ENCODE results near the gene DENND6B. TPM values are rescaled to one million over a fixed set of nuclear protein-coding genes. Genes with fewer than 3 reads are reported as not detected.

The DENND6B gene
- total and polyA plus RNA-seq, 2 of the 13 experiments (the other 11 are each of a cell fraction or from before 2014, with no cell fraction given), result 0.95 to 3.8 TPM

DNA sequence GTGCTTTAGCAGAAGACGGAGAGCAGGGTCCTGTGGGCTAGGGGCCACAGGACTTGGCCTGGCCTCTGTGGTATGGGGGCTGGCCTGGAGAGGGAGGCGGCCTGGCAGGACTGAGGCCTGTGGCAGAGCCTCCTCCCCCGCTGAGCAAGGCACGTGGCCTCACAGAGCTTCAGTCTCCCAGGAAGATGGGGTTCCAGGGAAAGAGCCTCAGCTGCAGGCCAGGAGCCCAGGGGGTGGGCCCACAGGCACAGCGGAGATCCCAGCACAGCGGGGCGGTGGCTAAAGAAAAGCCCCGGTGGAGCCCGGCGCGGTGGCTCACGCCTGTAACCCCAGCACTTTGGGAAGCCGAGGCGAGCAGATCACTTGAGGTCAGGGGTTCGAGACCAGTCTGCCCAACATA is 67.5 kb downstream of the DENND6B start:
- FAIRE-seq (no peak), ATAC-seq (no peak), DNase-seq (ENCODE audit: low spot score) (no peak)
- Histone ChIP-seq H3K27me3 (ENCODE audit: control insufficient read depth in 1 of 2, insufficient read depth in 2 of 2, low read length in 2 of 2) (peaks cover 8 to 16% of the 10 kb centered on the region in 2 experiments; a peak in 4 of 5 replicates), H3K9me3 (ENCODE audit: low read length) (no peaks in the 10 kb centered on the region), H4K20me1 (ENCODE audit: insufficient read depth, low read length) (no peaks in the 10 kb centered on the region), H3K36me3 (replicated peaks in 1 of 2; ENCODE audit: control insufficient read depth in 1 of 2, insufficient read depth in 2 of 2, low read length in 2 of 2) (peaks cover 3% of the 10 kb centered on the region in 2 experiments; a peak in 1 of 5 replicates), H3K9ac (ENCODE audit: insufficient read depth, low read depth, low read length) (no peak overlapping the region), H3K79me2 (ENCODE audit: insufficient read depth, low read length) (no peaks in the 10 kb centered on the region), H2AFZ (ENCODE audit: low read length) (no peak overlapping the region), H3K27ac (ENCODE audit: extremely low read length, insufficient read depth, low read length) (no peak overlapping the region), H3K4me1 (ENCODE audit: insufficient read depth, low read length) (peaks cover 43% of the 10 kb centered on the region), H3K4me3 (replicated peaks in 1 of 3; ENCODE audit: insufficient read depth in 1 of 3, low read depth in 2 of 3, low read length in 3 of 3) (no peak overlapping the region), H3K4me2 (ENCODE audit: low read depth, low read length) (no peak overlapping the region)
- WGBS (ENCODE audit: low lambda C conversion rate), result 95% methylated on average over 14 of the region's 15 CpGs
- CTCF ChIA-PET (ENCODE audit: low intra/inter-chr PET ratio, low total read pairs), result no interaction called here
- POLR2A ChIA-PET, result interaction anchor here (1.1 kb wide), 1 partner anchor 8 kb away, joined by 3 read pairs; the partner anchor contains the start of gene HDAC10
- no TSS peak for BruUV-seq (replicated peaks)
- intact Hi-C loops (cut with micrococcal nuclease; ENCODE audit: unreplicated experiment) (no loop called here), in situ Hi-C loops (cut with HindIII; ENCODE audit: extremely low pct_ligation_motif_present, low pct_unique_long_range_greater_than_20kb) (no loop called here)
- TF ChIP-seq ZNF431 (CRISPR knock-in tag; IDR thresholded peaks at IDR 0.05; ENCODE audit: borderline replicate concordance, low read depth) (no peak), ZNF75D (CRISPR knock-in tag; IDR thresholded peaks at IDR 0.05; ENCODE audit: borderline replicate concordance) (no peak), MED1 (CRISPR knock-in tag; IDR thresholded peaks at IDR 0.05) (no peak), RFXAP (CRISPR knock-in tag; IDR thresholded peaks at IDR 0.05; ENCODE audit: borderline replicate concordance) (no peak), ZNF775 (CRISPR knock-in tag; IDR thresholded peaks at IDR 0.05; ENCODE audit: borderline replicate concordance) (no peak), MAFF (IDR thresholded peaks at IDR 0.05; ENCODE audit: low read depth, low read length) (no peak), MED8 (CRISPR knock-in tag; IDR thresholded peaks at IDR 0.05; ENCODE audit: insufficient replicate concordance) (no peak), NFAT5 (CRISPR knock-in tag; IDR thresholded peaks at IDR 0.05) (no peak), TEAD2 (CRISPR knock-in tag; IDR thresholded peaks at IDR 0.05) (no peak), ZNF567 (CRISPR knock-in tag; IDR thresholded peaks at IDR 0.05; ENCODE audit: borderline replicate concordance) (no peak)
- TF ChIP-seq, protein P1, sequence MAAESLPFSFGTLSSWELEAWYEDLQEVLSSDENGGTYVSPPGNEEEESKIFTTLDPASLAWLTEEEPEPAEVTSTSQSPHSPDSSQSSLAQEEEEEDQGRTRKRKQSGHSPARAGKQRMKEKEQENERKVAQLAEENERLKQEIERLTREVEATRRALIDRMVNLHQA (CRISPR knock-in tag; IDR thresholded peaks at IDR 0.05), result no peak

Other genes starting within 250 kb of the DENND6B start
- not detected in 2 replicates for gene MLC1, start 241.6 kb downstream of the DENND6B start, total RNA-seq (2016; rRNA removed; fragmentation: Illumina TruSeq; extraction: Trizol)
- gene MLC1, start 241.6 kb downstream of the DENND6B start, polyA plus RNA-seq (2011; rRNA removed), result not detected in 2 replicates
- gene MOV10L1, start 237.0 kb downstream of the DENND6B start, total RNA-seq (2016; rRNA removed; fragmentation: Illumina TruSeq; extraction: Trizol), result 0.11 TPM in 1 of 2 replicates, not detected in the other
- gene MOV10L1, start 237.0 kb downstream of the DENND6B start, polyA plus RNA-seq (2011; rRNA removed), result 0.12 and 0.31 TPM in 2 replicates
- gene PANX2, start 156.3 kb downstream of the DENND6B start, total RNA-seq (2016; rRNA removed; fragmentation: Illumina TruSeq; extraction: Trizol), result 0.15 and 0.58 TPM in 2 replicates
- gene PANX2, start 156.3 kb downstream of the DENND6B start, polyA plus RNA-seq (2011; rRNA removed), result 1.1 TPM in 2 replicates
- 16.2 and 21.5 TPM in 2 replicates for gene TRABD, start 141.1 kb downstream of the DENND6B start, total RNA-seq (2016; rRNA removed; fragmentation: Illumina TruSeq; extraction: Trizol)
- 28.9 and 36.8 TPM in 2 replicates for gene TRABD, start 141.1 kb downstream of the DENND6B start, polyA plus RNA-seq (2011; rRNA removed)
- 12.5 and 19.0 TPM in 2 replicates for gene SELENOO, start 126.0 kb downstream of the DENND6B start, total RNA-seq (2016; rRNA removed; fragmentation: Illumina TruSeq; extraction: Trizol)
- gene SELENOO, start 126.0 kb downstream of the DENND6B start, polyA plus RNA-seq (2011; rRNA removed), result 14.4 and 18.7 TPM in 2 replicates
- gene TUBGCP6, start 82.0 kb downstream of the DENND6B start, total RNA-seq (2016; rRNA removed; fragmentation: Illumina TruSeq; extraction: Trizol), result 5.8 and 15.7 TPM in 2 replicates
- 14.6 and 23.7 TPM in 2 replicates for gene TUBGCP6, start 82.0 kb downstream of the DENND6B start, polyA plus RNA-seq (2011; rRNA removed)
- 4.0 and 13.9 TPM in 2 replicates for gene HDAC10, start 75.7 kb downstream of the DENND6B start, total RNA-seq (2016; rRNA removed; fragmentation: Illumina TruSeq; extraction: Trizol)
- gene HDAC10, start 75.7 kb downstream of the DENND6B start, polyA plus RNA-seq (2011; rRNA removed), result 14.9 and 19.7 TPM in 2 replicates
- gene MAPK12, start 65.3 kb downstream of the DENND6B start, total RNA-seq (2016; rRNA removed; fragmentation: Illumina TruSeq; extraction: Trizol), result 15.0 and 23.3 TPM in 2 replicates
- gene MAPK12, start 65.3 kb downstream of the DENND6B start, polyA plus RNA-seq (2011; rRNA removed), result 22.2 and 22.8 TPM in 2 replicates
- gene MAPK11, start 56.6 kb downstream of the DENND6B start, total RNA-seq (2016; rRNA removed; fragmentation: Illumina TruSeq; extraction: Trizol), result 0.15 TPM in 1 of 2 replicates, not detected in the other
- gene MAPK11, start 56.6 kb downstream of the DENND6B start, polyA plus RNA-seq (2011; rRNA removed), result 0.17 and 0.46 TPM in 2 replicates
- gene PLXNB2, start 19.4 kb downstream of the DENND6B start, total RNA-seq (2016; rRNA removed; fragmentation: Illumina TruSeq; extraction: Trizol), result 19.3 and 32.6 TPM in 2 replicates
- gene PLXNB2, start 19.4 kb downstream of the DENND6B start, polyA plus RNA-seq (2011; rRNA removed), result 68.9 and 79.4 TPM in 2 replicates
- gene PPP6R2, start 16.3 kb upstream of the DENND6B start, total RNA-seq (2016; rRNA removed; fragmentation: Illumina TruSeq; extraction: Trizol), result 36.1 and 55.0 TPM in 2 replicates
- gene PPP6R2, start 16.3 kb upstream of the DENND6B start, polyA plus RNA-seq (2011; rRNA removed), result 102 and 112 TPM in 2 replicates
- gene SBF1, start 148.0 kb upstream of the DENND6B start, total RNA-seq (2016; rRNA removed; fragmentation: Illumina TruSeq; extraction: Trizol), result 21.3 and 40.9 TPM in 2 replicates
- 31.7 and 43.3 TPM in 2 replicates for gene SBF1, start 148.0 kb upstream of the DENND6B start, polyA plus RNA-seq (2011; rRNA removed)
- gene ADM2, start 154.5 kb upstream of the DENND6B start, total RNA-seq (2016; rRNA removed; fragmentation: Illumina TruSeq; extraction: Trizol), result 0.76 and 1.2 TPM in 2 replicates
- 3.0 and 4.0 TPM in 2 replicates for gene ADM2, start 154.5 kb upstream of the DENND6B start, polyA plus RNA-seq (2011; rRNA removed)
- gene MIOX, start 159.8 kb upstream of the DENND6B start, total RNA-seq (2016; rRNA removed; fragmentation: Illumina TruSeq; extraction: Trizol), result 1.2 and 1.5 TPM in 2 replicates
- gene MIOX, start 159.8 kb upstream of the DENND6B start, polyA plus RNA-seq (2011; rRNA removed), result 2.9 and 5.0 TPM in 2 replicates
- 10.2 and 30.6 TPM in 2 replicates for gene LMF2, start 180.7 kb upstream of the DENND6B start, total RNA-seq (2016; rRNA removed; fragmentation: Illumina TruSeq; extraction: Trizol)
- 23.3 and 37.9 TPM in 2 replicates for gene LMF2, start 180.7 kb upstream of the DENND6B start, polyA plus RNA-seq (2011; rRNA removed)
- gene NCAPH2, start 181.2 kb upstream of the DENND6B start, total RNA-seq (2016; rRNA removed; fragmentation: Illumina TruSeq; extraction: Trizol), result 44.1 and 64.4 TPM in 2 replicates
- 27.6 and 28.1 TPM in 2 replicates for gene NCAPH2, start 181.2 kb upstream of the DENND6B start, polyA plus RNA-seq (2011; rRNA removed)
- 2.1 and 3.7 TPM in 2 replicates for gene SCO2, start 198.6 kb upstream of the DENND6B start, total RNA-seq (2016; rRNA removed; fragmentation: Illumina TruSeq; extraction: Trizol)
- 0.32 and 0.85 TPM in 2 replicates for gene SCO2, start 198.6 kb upstream of the DENND6B start, polyA plus RNA-seq (2011; rRNA removed)
- 2.3 and 3.9 TPM in 2 replicates for gene TYMP, start 203.0 kb upstream of the DENND6B start, total RNA-seq (2016; rRNA removed; fragmentation: Illumina TruSeq; extraction: Trizol)
- 4.3 and 7.5 TPM in 2 replicates for gene TYMP, start 203.0 kb upstream of the DENND6B start, polyA plus RNA-seq (2011; rRNA removed)
- not detected in 2 replicates for gene KLHDC7B, start 218.9 kb upstream of the DENND6B start, total RNA-seq (2016; rRNA removed; fragmentation: Illumina TruSeq; extraction: Trizol)
- gene KLHDC7B, start 218.9 kb upstream of the DENND6B start, polyA plus RNA-seq (2011; rRNA removed), result 0.11 and 0.17 TPM in 2 replicates
- not detected in 2 replicates for gene SYCE3, start 235.9 kb upstream of the DENND6B start, total RNA-seq (2016; rRNA removed; fragmentation: Illumina TruSeq; extraction: Trizol)
- gene SYCE3, start 235.9 kb upstream of the DENND6B start, polyA plus RNA-seq (2011; rRNA removed), result 0.29 TPM in 1 of 2 replicates, not detected in the other

Measured in HepG2 (cell line).